EH (cell line): ENCODE data around the gene SBNO2.
"Not testable (repeated sequence)": the region's sequence is repeated elsewhere in the genome, so short reads cannot be mapped to it uniquely, and the experiment has no call there.

Source experiments
- DNase-seq: peaks from one replicate; pipeline ENCODE4 v3.0.0-alpha.2; 2015; ENCODE audit warnings: low read depth

The SBNO2 gene

GRCh38 chr19:1206150-1206863, 32.2 kb upstream of the SBNO2 start:
- DNase-seq = no peak

DNA sequence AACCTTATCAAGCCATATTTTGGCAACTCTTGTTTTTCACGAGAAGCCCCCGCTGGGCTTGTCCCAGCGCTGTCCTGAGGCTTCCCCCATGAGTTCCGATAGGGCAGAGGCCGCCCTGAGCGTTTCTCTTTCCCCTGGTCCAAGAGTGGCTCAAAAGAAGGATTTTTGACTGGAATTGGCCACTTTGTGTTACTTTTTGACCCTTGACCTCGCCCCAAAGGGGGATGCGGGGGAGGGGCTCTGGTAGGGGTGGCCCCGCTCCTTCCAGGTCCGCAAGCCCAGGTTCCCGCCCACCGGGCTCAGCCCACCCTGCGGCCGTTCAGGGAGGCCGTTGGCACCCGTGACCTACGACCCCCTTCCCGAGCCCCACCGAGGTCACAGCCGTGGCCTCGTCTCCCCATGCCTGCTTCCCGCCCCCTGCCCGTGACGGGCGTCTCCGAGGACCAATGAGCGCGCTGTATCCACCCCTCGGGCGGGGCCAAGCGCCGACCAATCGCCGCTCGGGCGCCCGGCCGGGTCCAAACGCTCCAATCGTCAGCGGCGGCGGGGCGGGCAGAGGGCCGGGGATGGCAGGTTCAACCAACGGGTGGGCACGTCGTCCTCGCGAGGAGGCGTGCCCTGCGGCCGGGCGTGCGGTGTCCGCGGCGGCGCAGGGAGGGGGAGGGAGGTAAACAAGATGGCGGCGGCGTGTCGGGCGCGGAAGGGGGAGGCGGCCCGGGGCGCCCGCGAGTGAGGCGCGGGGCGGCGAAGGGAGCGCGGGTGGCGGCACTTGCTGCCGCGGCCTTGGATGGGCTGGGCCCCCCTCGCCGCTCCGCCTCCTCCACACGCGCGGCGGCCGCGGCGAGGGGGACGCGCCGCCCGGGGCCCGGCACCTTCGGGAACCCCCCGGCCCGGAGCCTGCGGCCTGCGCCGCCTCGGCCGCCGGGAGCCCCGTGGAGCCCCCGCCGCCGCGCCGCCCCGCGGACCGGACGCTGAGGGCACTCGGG, 31.3 kb upstream of the SBNO2 start, which contains the start of gene STK11:
STK11 (plus strand) TSS at position 665 of the 986 bp plus-strand sequence. CDS start 1,136 bp downstream, outside the sequence.
- DNase-seq = peak; percentile 97

- not testable (repeated sequence) for DNase-seq
These were observed 26.5 kb upstream of the SBNO2 start for GRCh38 chr19:1200614-1201013.

DNA sequence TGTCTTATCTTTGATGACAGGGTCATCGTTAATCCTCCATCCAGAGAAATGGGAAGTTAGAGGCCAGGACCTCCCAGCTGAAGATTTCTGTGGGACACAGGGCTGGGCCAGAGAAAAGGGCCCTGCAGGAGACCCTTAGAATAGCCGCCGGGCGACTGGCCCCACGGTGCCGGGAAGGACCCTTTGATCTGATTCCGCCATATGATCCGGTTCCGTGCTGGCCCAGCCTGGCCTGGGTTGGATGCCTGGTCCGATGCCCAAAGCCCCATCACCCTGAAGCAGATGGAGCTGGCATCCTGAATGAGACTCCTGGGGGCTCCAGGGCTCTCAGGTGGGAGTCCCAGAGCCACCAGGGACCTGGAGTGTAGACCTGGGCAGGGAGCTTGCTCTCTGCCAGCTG, 25.5 kb upstream of the SBNO2 start:
- no peak for DNase-seq

GRCh38 chr19:1189419-1189818, 15.4 kb upstream of the SBNO2 start:
- DNase-seq = no peak

DNA sequence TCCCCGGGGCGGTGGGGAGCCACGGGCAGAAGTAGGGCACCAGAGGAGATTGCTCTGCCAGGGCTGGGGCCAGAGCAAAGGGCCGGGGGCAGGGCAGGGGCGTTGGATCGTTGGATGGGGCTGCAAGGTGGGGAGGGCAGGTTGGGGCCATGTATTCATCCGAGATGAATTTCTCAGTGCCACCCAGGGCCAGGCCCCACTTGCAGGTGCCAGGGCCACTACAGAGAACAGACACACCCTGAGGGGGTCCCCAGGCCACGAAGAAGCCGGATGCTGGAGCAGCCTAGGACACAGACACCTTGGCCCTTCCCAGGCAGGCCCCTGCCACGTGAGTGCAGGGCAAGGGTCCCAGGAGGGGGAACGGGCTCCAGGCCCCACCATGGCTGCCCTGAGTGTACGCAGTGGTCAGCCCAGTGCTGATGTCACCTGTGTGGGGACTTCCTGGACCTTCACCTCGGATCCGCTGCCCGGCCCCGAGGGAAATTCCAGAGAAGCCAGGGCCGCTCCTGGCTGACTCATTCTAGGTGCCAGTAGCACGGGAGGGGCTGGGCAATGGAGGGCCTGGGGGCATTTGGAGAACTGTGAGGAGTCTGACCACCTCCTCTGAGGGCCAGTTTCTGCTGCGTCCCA, 9.6 kb upstream of the SBNO2 start:
- DNase-seq = peak; percentile 62

DNA sequence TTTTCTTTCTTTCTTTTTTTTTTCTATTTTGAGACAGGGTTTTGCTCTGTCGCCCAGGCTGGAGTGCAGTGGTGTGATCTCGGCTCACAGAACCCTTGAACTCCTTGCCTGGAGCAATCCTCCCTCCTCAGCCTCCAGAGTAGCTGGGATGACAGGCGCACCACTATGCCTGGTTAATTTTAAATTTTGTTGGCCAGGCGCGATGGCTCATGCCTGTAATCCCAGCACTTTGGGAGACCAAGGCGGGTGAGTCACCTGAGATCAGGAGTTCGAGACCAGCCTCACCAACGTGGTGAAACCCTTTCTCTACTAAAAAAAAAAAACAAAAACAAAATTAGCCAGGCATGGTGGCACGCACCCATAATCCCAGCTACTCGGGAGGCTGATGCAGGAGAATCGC, 8.7 kb upstream of the SBNO2 start:
- no peak for DNase-seq

DNA sequence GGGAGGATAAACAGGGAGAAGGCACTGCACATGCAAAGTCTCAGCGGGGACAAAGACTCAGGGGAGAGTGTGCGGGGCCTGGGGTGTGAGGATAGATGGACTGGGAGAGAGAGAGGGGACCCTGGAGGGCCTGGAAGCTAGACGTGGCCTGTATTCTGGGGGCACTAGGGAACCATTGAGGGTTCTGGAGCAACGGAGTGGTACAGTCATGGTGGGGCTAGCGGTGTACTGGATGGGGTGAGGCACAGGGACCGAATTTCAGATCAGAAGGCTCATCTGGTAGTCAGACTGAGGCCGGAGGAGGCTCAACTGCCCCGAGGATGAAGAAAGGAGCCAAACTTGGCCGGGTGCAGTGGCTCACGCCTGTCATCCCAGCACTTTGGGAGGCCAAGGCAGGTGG, 8.0 kb upstream of the SBNO2 start:
- DNase-seq = no peak

DNA sequence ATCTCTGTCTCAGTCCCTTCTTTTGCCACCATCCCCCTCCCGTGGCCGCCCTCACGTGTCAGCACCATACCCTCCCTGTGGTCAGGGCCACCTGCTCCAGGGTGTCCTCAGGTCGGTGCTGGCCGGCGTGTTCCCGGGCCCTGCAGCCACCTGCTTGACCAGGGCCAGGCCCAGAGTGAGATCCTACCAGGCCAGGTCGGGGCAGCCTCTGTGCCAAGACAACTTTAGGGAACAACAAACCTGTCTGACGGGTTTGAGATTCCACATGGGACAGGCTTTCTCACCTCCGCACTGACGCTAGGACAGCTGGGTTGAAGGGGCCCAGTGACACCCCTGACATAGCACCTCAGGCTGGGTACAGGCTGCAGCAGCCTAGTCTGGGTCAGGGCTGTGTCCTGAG, 7.5 kb upstream of the SBNO2 start:
- DNase-seq = no peak

GRCh38 chr19:1177322-1178114, 3.5 kb upstream of the SBNO2 start:
- DNase-seq = peak; percentile 99

GRCh38 chr19:1173159-1173844, 766 bp downstream of the SBNO2 start:
- no peak for DNase-seq

DNA sequence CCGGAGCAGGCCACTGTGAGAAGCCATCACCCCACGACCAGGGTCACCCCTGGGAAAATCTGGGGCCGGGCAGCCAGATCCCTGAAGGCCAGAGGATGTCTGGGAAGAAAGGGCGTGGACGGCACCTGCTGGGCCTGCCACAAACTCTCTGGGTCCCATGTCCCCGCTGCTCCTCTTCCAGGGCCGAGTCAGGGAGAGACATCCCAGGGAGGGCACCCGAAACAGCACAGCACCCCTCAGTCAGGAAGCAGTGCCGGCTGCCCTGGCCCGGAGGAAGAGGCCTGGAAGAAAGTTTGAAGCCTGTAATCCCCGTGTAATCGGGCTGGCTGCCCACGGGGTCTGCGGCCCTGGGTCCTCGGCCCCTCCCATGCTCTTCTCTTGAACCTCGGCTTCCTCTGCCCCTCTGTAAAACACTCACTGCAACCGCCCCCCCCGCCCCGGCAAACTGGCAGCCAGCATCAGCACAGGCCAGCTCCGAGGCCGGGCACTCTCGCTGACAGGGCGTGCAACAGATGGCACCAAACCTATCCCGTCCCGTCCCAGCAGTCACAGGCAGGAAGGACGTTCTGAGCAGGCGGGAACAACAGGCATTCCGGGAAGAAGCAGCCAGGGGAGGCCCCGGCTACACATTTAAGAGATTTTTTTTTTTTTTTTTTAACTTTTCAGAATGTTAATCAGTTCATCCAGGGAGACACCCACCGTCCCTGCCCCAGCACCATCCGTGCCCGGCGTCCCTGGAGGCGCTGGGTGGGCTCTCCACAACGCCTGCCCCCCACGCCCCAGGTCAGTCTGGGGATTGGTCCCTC, 1.5 kb downstream of the SBNO2 start:
- DNase-seq = peak; percentile 89

GRCh38 chr19:1171755-1172352, 2.2 kb downstream of the SBNO2 start:
- DNase-seq = no peak

DNA sequence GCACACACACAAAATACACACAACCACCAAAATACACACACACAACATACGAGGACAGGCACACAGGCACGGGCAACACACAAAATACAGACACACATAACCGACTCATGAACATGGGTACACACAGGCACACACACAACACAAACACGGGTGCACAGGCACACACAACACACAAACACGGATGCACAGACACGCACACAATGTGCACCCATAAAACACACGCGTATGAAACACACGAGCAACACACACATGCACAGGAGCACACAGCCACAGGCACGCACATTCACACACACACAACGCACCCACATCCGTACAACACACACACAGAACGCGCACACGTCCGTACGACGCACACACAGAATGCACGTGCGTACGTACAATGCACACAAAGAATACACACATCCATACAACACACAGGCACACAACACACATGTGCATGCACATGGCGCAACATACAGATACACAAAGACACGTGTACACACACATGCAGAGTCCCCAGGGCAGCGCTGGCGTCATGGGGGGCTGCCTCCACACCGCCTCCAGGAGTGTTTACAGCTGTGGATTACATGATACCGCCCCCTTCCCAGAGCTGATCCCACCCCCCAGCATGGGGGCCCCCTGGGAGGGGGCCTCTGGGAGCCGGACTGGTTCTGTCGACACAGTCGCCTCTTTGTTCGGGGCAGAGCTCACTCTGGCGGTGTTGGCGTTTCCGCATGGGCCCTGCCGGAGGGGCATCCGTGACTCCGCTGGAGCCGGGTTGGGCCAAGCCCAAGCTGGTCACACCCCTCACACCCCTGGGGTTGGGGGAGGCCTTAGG, 2.9 kb downstream of the SBNO2 start:
- no peak for DNase-seq

GRCh38 chr19:1169921-1170885, 3.9 kb downstream of the SBNO2 start:
- peak; percentile 76 for DNase-seq

GRCh38 chr19:1169411-1169791, 4.7 kb downstream of the SBNO2 start:
- DNase-seq = no peak

DNA sequence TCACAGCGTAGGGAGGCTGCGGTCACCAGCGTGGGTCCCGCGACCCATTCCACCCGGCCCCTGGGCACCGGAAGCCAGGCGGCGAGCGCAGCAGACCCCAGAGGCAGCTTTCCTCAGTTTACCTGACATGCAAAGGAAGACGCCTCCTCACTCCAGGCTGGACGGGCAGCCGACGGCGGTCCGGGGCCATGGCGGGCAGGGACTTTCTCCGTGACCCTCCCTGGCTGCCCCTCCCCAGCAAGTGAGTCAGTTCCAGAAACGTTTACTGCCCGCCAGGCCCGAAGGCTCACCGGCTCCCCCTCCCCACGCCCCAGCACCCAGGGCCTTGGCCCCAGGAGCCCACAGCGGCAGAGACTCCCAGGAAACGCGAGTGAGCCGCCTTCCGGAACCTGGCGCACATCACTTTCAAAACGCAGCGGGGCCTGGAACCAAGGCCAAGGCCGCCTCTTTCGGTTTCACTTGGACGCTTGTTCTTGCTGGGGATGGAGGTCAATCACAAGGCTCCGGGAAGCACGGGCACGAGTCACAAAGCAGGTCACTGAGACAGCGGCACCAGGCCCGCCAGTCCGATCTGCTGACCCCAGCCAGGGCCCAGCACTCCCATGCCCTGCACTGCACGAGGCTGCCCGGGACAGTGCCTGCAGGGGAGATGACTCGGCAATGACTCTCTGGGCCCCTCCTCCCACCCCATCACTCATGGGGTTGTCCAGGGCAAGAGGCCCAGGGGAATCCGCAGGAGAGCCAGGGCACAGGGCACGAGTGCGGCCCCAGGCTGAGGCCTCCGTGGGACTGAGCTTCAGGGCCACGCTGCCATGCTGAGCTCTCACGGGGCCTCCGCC, 5.3 kb downstream of the SBNO2 start:
- DNase-seq = peak; percentile 90
